Body of pancreas (tissue), 4 donors: Measurements from ENCODE around the gene DYRK1A.

ENCODE experiments used
- POLR2A ChIP-seq, 3 donors: fragments of 450-650 bp; IDR thresholded peaks; one replicate each; pipeline ENCODE4 v1.6.1; 2016; ENCODE audit warnings: antibody characterized with exemption in 3 of 3, mild to moderate bottlenecking in 2 of 3
- TF ChIP-seq, protein P1 (sequence below), 7 experiments: fragments of 450-650 bp in 4 of 7; fragments of 200-600 bp in 3 of 7; sonication (generic) in 3 of 7; IDR thresholded peaks; one replicate each; pipeline ENCODE4 v1.5.1; 2016 to 2019; ENCODE audit warnings: antibody characterized with exemption in 7 of 7

DNA sequence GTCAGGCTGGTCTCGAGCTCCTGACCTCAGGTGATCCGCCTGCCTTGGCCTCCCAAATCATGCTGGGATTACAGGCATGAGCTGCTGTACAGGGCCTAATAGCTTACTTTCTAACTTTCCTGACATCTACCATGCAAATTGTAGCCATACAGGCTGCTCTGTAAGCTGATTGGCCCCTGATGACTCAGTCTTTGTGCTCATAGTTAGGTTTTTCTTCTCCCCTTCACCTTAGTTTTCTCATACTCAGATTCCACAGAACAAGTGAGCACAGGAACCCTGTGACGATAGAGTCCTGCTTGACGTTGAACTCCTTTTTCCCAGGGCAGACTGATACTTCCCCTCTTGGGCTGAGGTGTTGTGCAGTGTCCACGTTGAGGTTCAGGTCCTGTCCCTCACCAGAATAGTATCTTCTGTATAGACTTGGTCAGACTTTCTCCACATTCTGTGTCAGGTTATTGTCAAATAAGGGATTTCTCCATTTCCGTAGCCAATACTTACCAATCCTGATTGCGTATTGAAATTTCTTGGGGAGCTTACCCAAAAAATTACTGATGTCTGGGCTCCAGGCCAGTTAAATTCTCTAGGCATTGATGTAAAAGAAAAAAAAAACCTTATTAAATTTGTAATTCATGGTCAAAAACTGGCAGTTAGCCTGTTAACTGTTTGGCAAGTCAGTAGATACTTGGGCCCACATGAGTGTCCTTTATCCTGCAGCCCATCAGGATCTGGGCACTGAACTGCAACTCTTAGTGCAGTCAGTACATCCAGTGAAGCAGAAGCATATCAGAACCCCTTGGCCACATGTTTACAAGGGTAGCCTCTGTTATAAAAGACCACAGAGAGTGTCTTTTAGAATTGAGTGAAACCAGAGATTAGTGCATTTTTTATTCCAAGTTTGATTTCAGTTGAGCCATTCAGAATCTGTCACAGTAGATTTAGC lies 118.2 kb downstream of the DYRK1A start:
- TF ChIP-seq POLR2A (IDR thresholded peaks at IDR 0.05), result no peak
- TF ChIP-seq, protein P1, sequence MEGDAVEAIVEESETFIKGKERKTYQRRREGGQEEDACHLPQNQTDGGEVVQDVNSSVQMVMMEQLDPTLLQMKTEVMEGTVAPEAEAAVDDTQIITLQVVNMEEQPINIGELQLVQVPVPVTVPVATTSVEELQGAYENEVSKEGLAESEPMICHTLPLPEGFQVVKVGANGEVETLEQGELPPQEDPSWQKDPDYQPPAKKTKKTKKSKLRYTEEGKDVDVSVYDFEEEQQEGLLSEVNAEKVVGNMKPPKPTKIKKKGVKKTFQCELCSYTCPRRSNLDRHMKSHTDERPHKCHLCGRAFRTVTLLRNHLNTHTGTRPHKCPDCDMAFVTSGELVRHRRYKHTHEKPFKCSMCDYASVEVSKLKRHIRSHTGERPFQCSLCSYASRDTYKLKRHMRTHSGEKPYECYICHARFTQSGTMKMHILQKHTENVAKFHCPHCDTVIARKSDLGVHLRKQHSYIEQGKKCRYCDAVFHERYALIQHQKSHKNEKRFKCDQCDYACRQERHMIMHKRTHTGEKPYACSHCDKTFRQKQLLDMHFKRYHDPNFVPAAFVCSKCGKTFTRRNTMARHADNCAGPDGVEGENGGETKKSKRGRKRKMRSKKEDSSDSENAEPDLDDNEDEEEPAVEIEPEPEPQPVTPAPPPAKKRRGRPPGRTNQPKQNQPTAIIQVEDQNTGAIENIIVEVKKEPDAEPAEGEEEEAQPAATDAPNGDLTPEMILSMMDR (IDR thresholded peaks at IDR 0.05), result no peak
